Loucy (cell line): ENCODE measurements around the gene RIMBP2.

Source experiments
- H2AFZ ChIP-seq: fragments of 200-600 bp; sonication (generic); 2 replicates; pipeline ENCODE4 v1.6.0; 2016; ENCODE audit warnings: antibody characterized with exemption, mild to moderate bottlenecking, low read length, moderate library complexity
- H3F3A ChIP-seq: fragments of 200-600 bp; 2 replicates; pipeline ENCODE4 v1.6.0; 2016; ENCODE audit warnings: antibody characterized with exemption, low read depth, mild to moderate bottlenecking
- H3K27me3 ChIP-seq: fragments of 200-600 bp; sonication (generic); 2 replicates; pipeline ENCODE4 v1.6.1; 2014; ENCODE audit warnings: low read length, mild to moderate bottlenecking; ENCODE audit not compliant: insufficient read depth, poor library complexity, severe bottlenecking
- H3K36me3 ChIP-seq: fragments of 200-600 bp; sonication (generic); 2 replicates; pipeline ENCODE4 v1.6.1; 2016; ENCODE audit warnings: low read length; ENCODE audit not compliant: insufficient read depth
- H3K4me1 ChIP-seq: fragments of 200-600 bp; sonication (generic); 2 replicates; pipeline ENCODE4 v1.5.1; 2014; ENCODE audit warnings: low read length, mild to moderate bottlenecking; ENCODE audit not compliant: insufficient read depth, poor library complexity, severe bottlenecking
- H3K4me2 ChIP-seq: fragments of 200-600 bp; sonication (generic); 2 replicates; pipeline ENCODE4 v1.6.0; 2014; ENCODE audit warnings: antibody characterized with exemption, low read length, low read depth, mild to moderate bottlenecking; ENCODE audit not compliant: poor library complexity, severe bottlenecking
- H3K4me3 ChIP-seq: fragments of 200-600 bp; sonication (generic); 2 replicates; pipeline ENCODE4 v1.5.1; 2014; ENCODE audit warnings: low read length, mild to moderate bottlenecking, mixed read lengths; ENCODE audit not compliant: poor library complexity, severe bottlenecking
- H3K79me2 ChIP-seq: fragments of 200-600 bp; sonication (generic); 2 replicates; pipeline ENCODE4 v1.6.1; 2014; ENCODE audit warnings: low read length; ENCODE audit not compliant: insufficient read depth
- H3K9ac ChIP-seq: fragments of 200-600 bp; sonication (generic); 2 replicates; pipeline ENCODE4 v1.6.0; 2014; ENCODE audit warnings: mild to moderate bottlenecking, low read depth, low read length, moderate library complexity; ENCODE audit not compliant: poor library complexity, severe bottlenecking
- H3K9me2 ChIP-seq: fragments of 200-600 bp; sonication (generic); replicated peaks from 2 replicates; pipeline ENCODE4 v1.6.1; 2016; ENCODE audit warnings: low read depth, low read length, mixed read lengths
- H3K9me3 ChIP-seq: fragments of 200-600 bp; sonication (generic); 2 replicates; pipeline ENCODE4 v1.6.1; 2014; ENCODE audit warnings: mild to moderate bottlenecking, antibody characterized with exemption, low read length, low read depth; ENCODE audit not compliant: insufficient read depth
- H4K20me1 ChIP-seq: fragments of 200-600 bp; sonication (generic); 2 replicates; pipeline ENCODE4 v1.6.0; 2014; ENCODE audit warnings: antibody characterized with exemption, low read length, mild to moderate bottlenecking; ENCODE audit not compliant: insufficient read depth, poor library complexity, severe bottlenecking
- EZH2phosphoT487 ChIP-seq: fragments of 200-600 bp; IDR thresholded peaks from 2 replicates; pipeline ENCODE4 v1.6.1; 2018; ENCODE audit warnings: antibody characterized with exemption, mild to moderate bottlenecking, moderate library complexity, borderline replicate concordance
- TF ChIP-seq, protein P1 (sequence below): fragments of 200-600 bp; sonication (generic); conservative IDR thresholded peaks from 2 replicates; pipeline ENCODE4 v1.5.1; 2014; ENCODE audit warnings: mild to moderate bottlenecking, antibody characterized with exemption, low read length

RIMBP2 gene

DNA sequence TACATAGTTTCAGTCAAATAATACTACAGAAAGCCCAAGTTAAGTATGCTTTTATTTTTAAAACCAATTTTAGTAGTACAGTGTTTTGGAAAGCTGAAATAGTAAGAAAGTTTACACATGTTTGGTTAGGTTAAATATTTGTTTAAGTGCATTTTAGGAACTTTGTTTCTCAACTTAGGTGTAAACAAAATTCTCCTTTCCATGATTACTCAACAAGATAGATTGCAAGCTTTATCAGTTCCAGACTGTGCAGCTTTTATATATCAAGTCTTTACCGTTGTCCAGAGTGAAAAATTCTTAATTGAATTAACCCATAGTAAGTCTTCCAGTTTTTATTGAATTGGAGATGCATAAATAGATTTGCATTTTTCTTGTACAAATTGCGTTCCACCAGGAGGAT lies 333.3 kb downstream of the RIMBP2 start:
- H3K4me2 ChIP-seq: no peak overlapping the region
- H2AFZ ChIP-seq: no peak overlapping the region
- H3K4me1 ChIP-seq: no peaks in the 10 kb centered on the region
- no peak for TF ChIP-seq EZH2phosphoT487
- TF ChIP-seq, protein P1, sequence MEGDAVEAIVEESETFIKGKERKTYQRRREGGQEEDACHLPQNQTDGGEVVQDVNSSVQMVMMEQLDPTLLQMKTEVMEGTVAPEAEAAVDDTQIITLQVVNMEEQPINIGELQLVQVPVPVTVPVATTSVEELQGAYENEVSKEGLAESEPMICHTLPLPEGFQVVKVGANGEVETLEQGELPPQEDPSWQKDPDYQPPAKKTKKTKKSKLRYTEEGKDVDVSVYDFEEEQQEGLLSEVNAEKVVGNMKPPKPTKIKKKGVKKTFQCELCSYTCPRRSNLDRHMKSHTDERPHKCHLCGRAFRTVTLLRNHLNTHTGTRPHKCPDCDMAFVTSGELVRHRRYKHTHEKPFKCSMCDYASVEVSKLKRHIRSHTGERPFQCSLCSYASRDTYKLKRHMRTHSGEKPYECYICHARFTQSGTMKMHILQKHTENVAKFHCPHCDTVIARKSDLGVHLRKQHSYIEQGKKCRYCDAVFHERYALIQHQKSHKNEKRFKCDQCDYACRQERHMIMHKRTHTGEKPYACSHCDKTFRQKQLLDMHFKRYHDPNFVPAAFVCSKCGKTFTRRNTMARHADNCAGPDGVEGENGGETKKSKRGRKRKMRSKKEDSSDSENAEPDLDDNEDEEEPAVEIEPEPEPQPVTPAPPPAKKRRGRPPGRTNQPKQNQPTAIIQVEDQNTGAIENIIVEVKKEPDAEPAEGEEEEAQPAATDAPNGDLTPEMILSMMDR: no peak
- no peak overlapping the region for H3K4me3 ChIP-seq
- H3K27me3 ChIP-seq: no peaks in the 10 kb centered on the region
- H3K9me2 ChIP-seq: no peaks in the 10 kb centered on the region
- H3K9me3 ChIP-seq: 0 out of 2 replicates have a peak, but pooled peaks cover 3% of the 10 kb centered on the region
- H4K20me1 ChIP-seq: no peaks in the 10 kb centered on the region
- H3K9ac ChIP-seq: no peak overlapping the region
- H3K79me2 ChIP-seq: no peaks in the 10 kb centered on the region
- H3F3A ChIP-seq: no peaks in the 10 kb centered on the region; the same call in 1 of the 2 replicates
- H3K36me3 ChIP-seq: no peaks in the 10 kb centered on the region

DNA sequence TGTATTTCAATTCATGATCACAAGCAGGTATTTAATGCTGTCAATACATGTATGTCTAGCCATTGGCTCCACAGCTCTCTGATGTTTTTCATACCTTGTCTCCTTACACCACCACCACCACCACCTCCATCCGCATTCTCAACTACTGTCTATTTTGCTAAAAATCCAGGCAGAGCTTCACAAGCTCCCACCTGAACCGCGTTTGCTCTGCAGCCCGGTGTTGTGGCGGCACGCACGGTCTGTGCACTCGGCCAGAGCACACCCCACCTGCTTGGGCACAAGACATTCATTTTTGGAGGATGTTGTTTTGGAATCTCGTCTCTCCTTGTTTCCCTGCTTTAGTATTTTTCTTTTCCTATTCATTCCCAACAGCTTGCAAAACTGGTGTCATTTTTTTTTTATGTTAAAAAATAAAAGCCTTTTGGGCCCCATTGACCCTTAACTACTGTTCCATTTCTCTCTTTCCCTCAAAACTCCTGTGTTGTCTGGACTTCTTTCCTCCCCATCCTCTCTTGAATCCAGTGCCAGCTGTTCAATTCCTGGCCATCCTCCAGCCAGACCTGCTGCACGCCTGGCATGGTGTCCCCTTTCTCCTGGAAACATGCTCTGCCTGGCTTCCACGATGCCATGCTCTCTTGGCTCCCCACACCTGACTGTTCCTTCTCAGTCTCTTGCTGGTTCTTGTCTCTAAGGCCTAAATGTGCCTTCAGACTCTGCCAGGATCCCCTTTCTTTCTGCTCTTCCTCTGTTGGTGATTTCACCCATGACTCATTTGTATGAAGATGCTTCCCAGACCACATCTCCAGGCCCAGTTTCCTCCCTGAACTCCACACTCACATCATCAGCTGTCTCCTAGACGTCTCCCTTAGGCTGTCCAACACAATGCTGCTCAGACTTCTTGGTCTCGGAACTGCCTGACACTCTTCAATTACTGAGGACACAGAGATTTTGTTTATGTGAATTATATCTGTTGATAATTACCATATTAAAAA lies 340.5 kb downstream of the RIMBP2 start:
- Histone ChIP-seq H3K9ac (no peak overlapping the region), H3F3A (no peaks in the 10 kb centered on the region), H3K4me2 (no peak overlapping the region), H2AFZ (no peak overlapping the region), H4K20me1 (no peaks in the 10 kb centered on the region), H3K9me2 (no peaks in the 10 kb centered on the region), H3K4me1 (no peaks in the 10 kb centered on the region), H3K27me3 (no peaks in the 10 kb centered on the region), H3K79me2 (no peaks in the 10 kb centered on the region), H3K4me3 (no peak overlapping the region), H3K36me3 (no peaks in the 10 kb centered on the region), H3K9me3 (no peaks in the 10 kb centered on the region)
- TF ChIP-seq, protein P1: no peak

DNA sequence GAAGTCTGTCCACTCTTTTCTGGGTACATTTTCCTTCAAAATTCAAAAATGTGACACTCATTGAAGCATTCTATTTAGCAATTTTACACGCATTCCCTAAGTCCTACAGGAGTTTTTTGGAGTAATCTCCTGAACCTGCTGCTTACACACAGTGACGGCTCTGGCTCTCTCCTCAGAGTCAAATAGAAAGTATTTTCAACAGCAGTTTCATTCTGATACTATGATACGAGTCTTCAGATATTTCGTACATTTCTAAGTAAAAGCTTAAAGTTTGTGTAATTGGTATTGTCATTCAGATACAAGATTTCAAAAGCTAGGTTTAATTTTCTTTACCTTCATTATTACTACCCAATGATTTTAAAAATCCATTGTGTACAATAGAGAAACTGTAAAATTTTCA lies 342.0 kb downstream of the RIMBP2 start:
- Histone ChIP-seq H3K4me1 (no peaks in the 10 kb centered on the region), H3K9me2 (no peaks in the 10 kb centered on the region), H3K4me3 (no peak overlapping the region), H3K36me3 (no peaks in the 10 kb centered on the region), H3F3A (no peaks in the 10 kb centered on the region), H3K9me3 (no peaks in the 10 kb centered on the region), H3K4me2 (no peak overlapping the region), H2AFZ (no peak overlapping the region), H3K79me2 (no peaks in the 10 kb centered on the region), H3K27me3 (no peaks in the 10 kb centered on the region), H3K9ac (no peak overlapping the region), H4K20me1 (no peaks in the 10 kb centered on the region)
- TF ChIP-seq, protein P1: no peak
- no peak for TF ChIP-seq EZH2phosphoT487
